HepG2 (cell line): Measurements from ENCODE around the gene SLC25A45. TPM values are rescaled to one million over a fixed set of nuclear protein-coding genes. Genes with fewer than 3 reads are reported as not detected.

Source experiments
- CBFB ChIP-seq: sonication (generic); formaldehyde crosslinking; IDR thresholded peaks from 2 replicates; pipeline ENCODE4 v1.4.0; 2020; ENCODE audit warnings: missing genetic modification reagents
- CC2D1A ChIP-seq: sonication (generic); formaldehyde crosslinking; IDR thresholded peaks from 2 replicates; pipeline ENCODE4 v1.8.1; 2023; ENCODE audit warnings: mild to moderate bottlenecking, missing genetic modification reagents
- CTCF ChIP-seq: sonication (generic); formaldehyde crosslinking; IDR thresholded peaks from 2 replicates; pipeline ENCODE4 v1.5.0; 2020; ENCODE audit warnings: mild to moderate bottlenecking, missing genetic modification reagents, moderate library complexity
- E2F5 ChIP-seq: sonication (generic); formaldehyde crosslinking; conservative IDR thresholded peaks from 2 replicates; pipeline ENCODE4 v1.4.0; 2020; ENCODE audit warnings: missing genetic modification reagents
- EHMT2 ChIP-seq: fragments of 200-600 bp; sonication (generic); IDR thresholded peaks from 2 replicates; pipeline ENCODE4 v1.7.0; 2017; ENCODE audit warnings: antibody characterized with exemption, low read depth, low read length, borderline replicate concordance
- FOXC1 ChIP-seq: sonication (generic); formaldehyde crosslinking; IDR thresholded peaks from 2 replicates; pipeline ENCODE4 v1.8.0; 2022; ENCODE audit warnings: mild to moderate bottlenecking, missing genetic modification reagents, borderline replicate concordance
- FOXK2 ChIP-seq: fragments of 450-650 bp; IDR thresholded peaks from 2 replicates; pipeline ENCODE4 v1.6.1; 2016
- GPN1 ChIP-seq: sonication (generic); formaldehyde crosslinking; IDR thresholded peaks from 2 replicates; pipeline ENCODE4 v1.5.1; 2020; ENCODE audit warnings: missing genetic modification reagents, borderline replicate concordance
- HNRNPH1 ChIP-seq: fragments of 200-400 bp; formaldehyde crosslinking; optimal IDR thresholded peaks from 2 replicates; pipeline ENCODE3; 2017; ENCODE audit warnings: mild to moderate bottlenecking, low read depth, low read length
- HOMEZ ChIP-seq: IDR thresholded peaks from 2 replicates; pipeline ENCODE4 v1.6.1; 2016; ENCODE audit warnings: low read depth
- KMT2A ChIP-seq: sonication (generic); formaldehyde crosslinking; IDR thresholded peaks from 2 replicates; pipeline ENCODE4 v1.4.0; 2020; ENCODE audit warnings: missing genetic modification reagents
- PAWR ChIP-seq: sonication (generic); formaldehyde crosslinking; IDR thresholded peaks from 2 replicates; pipeline ENCODE4 v1.4.0; 2020; ENCODE audit warnings: missing genetic modification reagents, mild to moderate bottlenecking, borderline replicate concordance
- RAD51 ChIP-seq: fragments of 450-650 bp; IDR thresholded peaks from 2 replicates; pipeline ENCODE4 v1.6.1; 2016; ENCODE audit warnings: borderline replicate concordance
- RBAK ChIP-seq: sonication (generic); formaldehyde crosslinking; IDR thresholded peaks from 2 replicates; pipeline ENCODE4 v1.5.1; 2020; ENCODE audit warnings: mild to moderate bottlenecking, missing genetic modification reagents
- SOX13 ChIP-seq, 3 experiments: fragments of 450-650 bp in 1 of 3; sonication (generic) in 1 of 3; formaldehyde crosslinking in 1 of 3; IDR thresholded peaks in 2 of 3; conservative IDR thresholded peaks in 1 of 3; 2 replicates each; pipeline versions ENCODE4 v1.5.0 to v1.6.1; 2016 to 2020; ENCODE audit warnings: antibody characterized with exemption in 1 of 3, mild to moderate bottlenecking in 1 of 3, missing compliant biosample characterization in 1 of 3, missing genetic modification reagents in 1 of 3, moderate library complexity in 1 of 3
- TCF7L2 ChIP-seq: IDR thresholded peaks from 2 replicates; pipeline ENCODE4 v1.6.1; 2011; ENCODE audit warnings: mild to moderate bottlenecking, low read depth, low read length, moderate library complexity
- ZC3H13 ChIP-seq: sonication (generic); formaldehyde crosslinking; IDR thresholded peaks from 2 replicates; pipeline ENCODE4 v1.8.1; 2023; ENCODE audit warnings: mild to moderate bottlenecking, missing genetic modification reagents, moderate library complexity
- ZKSCAN5 ChIP-seq: sonication (generic); formaldehyde crosslinking; IDR thresholded peaks from 2 replicates; pipeline ENCODE4 v1.5.1; 2020; ENCODE audit warnings: mild to moderate bottlenecking, missing genetic modification reagents
- ZKSCAN8 ChIP-seq: IDR thresholded peaks from 2 replicates; pipeline ENCODE4 v1.6.1; 2016; ENCODE audit warnings: borderline replicate concordance, missing genetic modification reagents, missing compliant biosample characterization
- ZNF121 ChIP-seq: sonication (generic); formaldehyde crosslinking; IDR thresholded peaks from 2 replicates; pipeline ENCODE4 v1.5.0; 2020; ENCODE audit warnings: mild to moderate bottlenecking, missing genetic modification reagents
- ZNF160 ChIP-seq: sonication (generic); formaldehyde crosslinking; IDR thresholded peaks from 2 replicates; pipeline ENCODE4 v1.8.0; 2022; ENCODE audit warnings: mild to moderate bottlenecking, inconsistent platforms, missing genetic modification reagents
- ZNF20 ChIP-seq: sonication (generic); formaldehyde crosslinking; IDR thresholded peaks from 2 replicates; pipeline ENCODE4 v1.4.0; 2020; ENCODE audit warnings: mild to moderate bottlenecking, moderate library complexity, missing genetic modification reagents
- ZNF530 ChIP-seq: sonication (generic); formaldehyde crosslinking; IDR thresholded peaks from 2 replicates; pipeline ENCODE4 v1.5.0; 2020; ENCODE audit warnings: low read depth, mild to moderate bottlenecking, missing genetic modification reagents
- ZNF543 ChIP-seq: sonication (generic); formaldehyde crosslinking; IDR thresholded peaks from 2 replicates; pipeline ENCODE4 v1.4.0; 2020; ENCODE audit warnings: mild to moderate bottlenecking, missing genetic modification reagents
- ZNF724P ChIP-seq: sonication (generic); formaldehyde crosslinking; IDR thresholded peaks from 2 replicates; pipeline ENCODE4 v1.8.0; 2022; ENCODE audit warnings: missing genetic modification reagents, borderline replicate concordance
- ZNF75D ChIP-seq: sonication (generic); formaldehyde crosslinking; IDR thresholded peaks from 2 replicates; pipeline ENCODE4 v1.8.1; 2023; ENCODE audit warnings: missing genetic modification reagents, mild to moderate bottlenecking, borderline replicate concordance
- polyA plus RNA-seq, 8 experiments: library from polyadenylated mRNA; depleted of rRNA in 3 of 8; stranded (reverse) in 7 of 8; unstranded in 1 of 8; fragments of >200 nt; fragmentation: Illumina TruSeq in 4 of 8; extraction: Trizol in 4 of 8; gene quantifications; 2 replicates each; pipeline versions ENCODE4 v1.2.1 to v1.2.3, GENCODE V29; 2011 to 2016; ENCODE audit warnings: low read depth in 4 of 8, missing spikeins in 1 of 8, mixed read lengths in 1 of 8; ENCODE audit not compliant: insufficient read depth in 1 of 8
- total RNA-seq, 5 experiments: library from RNA; depleted of rRNA; stranded (reverse); fragments of >200 nt; fragmentation: Illumina TruSeq; extraction: Trizol; gene quantifications; 2 replicates each; pipeline ENCODE4 v1.2.3, GENCODE V29; 2016; ENCODE audit warnings: low read depth in 1 of 5

Gene SLC25A45
- total and polyA plus RNA-seq, 2 of the 13 experiments (the other 11 are each of a cell fraction or from before 2014, with no cell fraction given): 1.2 to 3.4 TPM

GRCh38 chr11:65422633-65423515 lies 40.4 kb upstream of the SLC25A45 start, which contains the start of gene NEAT1 (continued):
- TF ChIP-seq ZKSCAN5 (CRISPR knock-in tag) (no peak), ZNF724P (CRISPR knock-in tag) (peak; percentile 53; the same call in 1 of the 2 replicates), FOXK2 (no peak; the same call in 1 of the 2 replicates), GPN1 (CRISPR knock-in tag) (no peak; the same call in 1 of the 2 replicates), TCF7L2 (no peak), ZNF121 (CRISPR knock-in tag) (no peak), EHMT2 (no peak), FOXC1 (CRISPR knock-in tag) (peak; percentile 89; the same call in 1 of the 2 replicates), CTCF (CRISPR knock-in tag) (no peak; the same call in 1 of the 2 replicates), CBFB (CRISPR knock-in tag) (peak; percentile 78), ZC3H13 (peak; percentile 48), ZNF530 (CRISPR knock-in tag) (no peak), KMT2A (CRISPR knock-in tag) (no peak; the same call in none of the 2 replicates), ZNF20 (CRISPR knock-in tag) (no peak; the same call in 1 of the 2 replicates), E2F5 (CRISPR knock-in tag) (no peak), HNRNPH1 (peak; percentile 100), CC2D1A (CRISPR knock-in tag) (peak; percentile 79; the same call in 1 of the 2 replicates), ZNF543 (CRISPR knock-in tag) (peak; percentile 42; the same call in 1 of the 2 replicates), SOX13 (IDR thresholded peaks at IDR 0.05) (peak; percentile 86), SOX13 (CRISPR knock-in tag; conservative IDR thresholded peaks at IDR 0.05 in 1 of 2, IDR thresholded peaks at IDR 0.05 in 1 of 2) (peak in 1 of 2 experiments; percentile 100; a peak in 2 of 4 replicates), ZNF75D (CRISPR knock-in tag) (peak; percentile 73; the same call in 1 of the 2 replicates), ZKSCAN8 (peak; percentile 63; the same call in 1 of the 2 replicates), PAWR (CRISPR knock-in tag) (no peak), RAD51 (no peak), ZNF160 (CRISPR knock-in tag) (no peak), RBAK (CRISPR knock-in tag) (no peak), HOMEZ (CRISPR knock-in tag) (0 out of 2 replicates have a peak, but pooled peaks have one; percentile 10)
